ENCODE data around the gene XYLT1.

DNA sequence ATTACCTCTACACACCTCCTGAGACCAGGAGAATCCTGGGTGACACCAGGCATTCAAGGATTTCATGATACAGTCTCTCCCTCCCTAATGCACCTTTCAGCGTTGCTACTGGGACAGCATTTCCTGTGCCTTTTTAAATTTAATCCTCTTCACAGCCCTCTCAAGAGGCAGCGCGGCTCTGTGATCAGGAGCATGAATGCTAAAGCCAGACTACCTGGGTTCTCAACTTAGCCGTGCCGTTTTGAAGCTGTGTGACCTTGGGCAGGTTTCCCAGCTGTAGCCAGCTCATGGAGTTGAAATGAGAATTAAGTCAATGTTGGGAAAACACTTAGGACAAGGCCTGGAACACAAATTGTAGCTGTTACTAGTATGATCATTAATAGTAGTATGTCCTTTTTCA lies 191.8 kb downstream of the XYLT1 start:
- TF ChIP-seq, protein P1, sequence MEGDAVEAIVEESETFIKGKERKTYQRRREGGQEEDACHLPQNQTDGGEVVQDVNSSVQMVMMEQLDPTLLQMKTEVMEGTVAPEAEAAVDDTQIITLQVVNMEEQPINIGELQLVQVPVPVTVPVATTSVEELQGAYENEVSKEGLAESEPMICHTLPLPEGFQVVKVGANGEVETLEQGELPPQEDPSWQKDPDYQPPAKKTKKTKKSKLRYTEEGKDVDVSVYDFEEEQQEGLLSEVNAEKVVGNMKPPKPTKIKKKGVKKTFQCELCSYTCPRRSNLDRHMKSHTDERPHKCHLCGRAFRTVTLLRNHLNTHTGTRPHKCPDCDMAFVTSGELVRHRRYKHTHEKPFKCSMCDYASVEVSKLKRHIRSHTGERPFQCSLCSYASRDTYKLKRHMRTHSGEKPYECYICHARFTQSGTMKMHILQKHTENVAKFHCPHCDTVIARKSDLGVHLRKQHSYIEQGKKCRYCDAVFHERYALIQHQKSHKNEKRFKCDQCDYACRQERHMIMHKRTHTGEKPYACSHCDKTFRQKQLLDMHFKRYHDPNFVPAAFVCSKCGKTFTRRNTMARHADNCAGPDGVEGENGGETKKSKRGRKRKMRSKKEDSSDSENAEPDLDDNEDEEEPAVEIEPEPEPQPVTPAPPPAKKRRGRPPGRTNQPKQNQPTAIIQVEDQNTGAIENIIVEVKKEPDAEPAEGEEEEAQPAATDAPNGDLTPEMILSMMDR (IDR thresholded peaks at IDR 0.05), result no peak
- no peak for TF ChIP-seq POLR2A (IDR thresholded peaks at IDR 0.05)

All from thyroid gland (tissue), 4 donors.